ENCODE measurements around the gene SPRED2. TPM values are rescaled to one million over a fixed set of nuclear protein-coding genes. Genes with fewer than 3 reads are reported as not detected.
"Not testable (repeated sequence)": the region's sequence is repeated elsewhere in the genome, so short reads cannot be mapped to it uniquely, and the experiment has no call there.

The SPRED2 gene
- total RNA-seq, 2 donors from 2014 or later, result 5.6 to 9.6 TPM

GRCh38 chr2:65320946-65321345, 111.5 kb downstream of the SPRED2 start:
- H3K4me3 Mint-ChIP-seq, result peak overlapping the region; percentile 68
- no peaks in the 10 kb centered on the region for H3K27me3 Mint-ChIP-seq
- ATAC-seq (replicated peaks), result no peak
- no peaks in the 10 kb centered on the region for H3K9me3 Mint-ChIP-seq
- peaks cover 26% of the 10 kb centered on the region for H3K4me1 Mint-ChIP-seq
- peak overlapping the region; percentile 92 for H3K27ac Mint-ChIP-seq
- H3K36me3 Mint-ChIP-seq (ENCODE audit: low read depth), result no peaks in the 10 kb centered on the region

GRCh38 chr2:65320042-65320725, 112.2 kb downstream of the SPRED2 start:
- no peaks in the 10 kb centered on the region for H3K27me3 Mint-ChIP-seq
- H3K27ac Mint-ChIP-seq, result peak overlapping the region; percentile 92
- no peaks in the 10 kb centered on the region for H3K36me3 Mint-ChIP-seq (ENCODE audit: low read depth)
- H3K4me1 Mint-ChIP-seq, result peaks cover 26% of the 10 kb centered on the region
- H3K9me3 Mint-ChIP-seq, result no peaks in the 10 kb centered on the region
- ATAC-seq (replicated peaks), result peak; percentile 93
- H3K4me3 Mint-ChIP-seq, result peak overlapping the region; percentile 68

GRCh38 chr2:65319674-65320041, 112.7 kb downstream of the SPRED2 start:
- Mint-ChIP-seq H3K9me3 (no peaks in the 10 kb centered on the region), H3K27me3 (no peaks in the 10 kb centered on the region), H3K27ac (peak overlapping the region; percentile 92), H3K4me3 (peak overlapping the region; percentile 68), H3K36me3 (ENCODE audit: low read depth) (no peaks in the 10 kb centered on the region), H3K4me1 (peaks cover 26% of the 10 kb centered on the region)
- ATAC-seq (replicated peaks), result no peak

- peak overlapping the region; percentile 92 for H3K27ac Mint-ChIP-seq
- peaks cover 26% of the 10 kb centered on the region for H3K4me1 Mint-ChIP-seq
- no peaks in the 10 kb centered on the region for H3K36me3 Mint-ChIP-seq (ENCODE audit: low read depth)
- no peaks in the 10 kb centered on the region for H3K27me3 Mint-ChIP-seq
- no peaks in the 10 kb centered on the region for H3K9me3 Mint-ChIP-seq
- ATAC-seq (replicated peaks), result peak; percentile 39
- H3K4me3 Mint-ChIP-seq, result peak overlapping the region; percentile 68
Observed at GRCh38 chr2:65319072-65319673, 113.2 kb downstream of the SPRED2 start.

GRCh38 chr2:65317841-65318240, 114.6 kb downstream of the SPRED2 start:
- Mint-ChIP-seq H3K27me3 (no peaks in the 10 kb centered on the region), H3K4me1 (peaks cover 30% of the 10 kb centered on the region), H3K9me3 (no peaks in the 10 kb centered on the region), H3K4me3 (no peak overlapping the region), H3K36me3 (ENCODE audit: low read depth) (peaks cover 7% of the 10 kb centered on the region), H3K27ac (no peak overlapping the region)
- ATAC-seq (replicated peaks), result no peak

GRCh38 chr2:65317351-65317750, 115.0 kb downstream of the SPRED2 start:
- not testable (repeated sequence) for H3K36me3 Mint-ChIP-seq (ENCODE audit: low read depth); H3K4me3 Mint-ChIP-seq; ATAC-seq (replicated peaks); H3K27me3 Mint-ChIP-seq; H3K27ac Mint-ChIP-seq; H3K9me3 Mint-ChIP-seq
- peaks cover 31% of the 10 kb centered on the region for H3K4me1 Mint-ChIP-seq

- Mint-ChIP-seq H3K27me3 (no peaks in the 10 kb centered on the region), H3K36me3 (ENCODE audit: low read depth) (peaks cover 8% of the 10 kb centered on the region), H3K27ac (peak overlapping the region; percentile 22), H3K4me3 (no peak overlapping the region), H3K4me1 (peaks cover 31% of the 10 kb centered on the region), H3K9me3 (no peaks in the 10 kb centered on the region)
- ATAC-seq (replicated peaks), result no peak
Observed at GRCh38 chr2:65316072-65316471, 116.3 kb downstream of the SPRED2 start.

GRCh38 chr2:65314801-65315441, 117.5 kb downstream of the SPRED2 start:
- no peak for ATAC-seq (replicated peaks)
- H3K4me3 Mint-ChIP-seq, result no peak overlapping the region
- peaks cover 21% of the 10 kb centered on the region for H3K4me1 Mint-ChIP-seq

GRCh38 chr2:65313954-65314256, 118.5 kb downstream of the SPRED2 start:
- peaks cover 8% of the 10 kb centered on the region for H3K36me3 Mint-ChIP-seq (ENCODE audit: low read depth)
- no peaks in the 10 kb centered on the region for H3K9me3 Mint-ChIP-seq
- no peak overlapping the region for H3K4me3 Mint-ChIP-seq
- no peak overlapping the region for H3K27ac Mint-ChIP-seq
- no peaks in the 10 kb centered on the region for H3K27me3 Mint-ChIP-seq
- peaks cover 11% of the 10 kb centered on the region for H3K4me1 Mint-ChIP-seq
- no peak for ATAC-seq (replicated peaks)

More at GRCh38 chr2:65314801-65315441, 117.5 kb downstream of the SPRED2 start:
- no peaks in the 10 kb centered on the region for H3K9me3 Mint-ChIP-seq
- H3K27ac Mint-ChIP-seq, result no peak overlapping the region
- H3K27me3 Mint-ChIP-seq, result no peaks in the 10 kb centered on the region
- peaks cover 8% of the 10 kb centered on the region for H3K36me3 Mint-ChIP-seq (ENCODE audit: low read depth)

GRCh38 chr2:65313126-65313953, 119.1 kb downstream of the SPRED2 start:
- peaks cover 8% of the 10 kb centered on the region for H3K36me3 Mint-ChIP-seq (ENCODE audit: low read depth)
- H3K27me3 Mint-ChIP-seq, result no peaks in the 10 kb centered on the region
- no peak for ATAC-seq (replicated peaks)
- no peak overlapping the region for H3K4me3 Mint-ChIP-seq
- peak overlapping the region; percentile 47 for H3K27ac Mint-ChIP-seq
- H3K4me1 Mint-ChIP-seq, result peaks cover 9% of the 10 kb centered on the region
- no peaks in the 10 kb centered on the region for H3K9me3 Mint-ChIP-seq

- H3K4me1 Mint-ChIP-seq, result peaks cover 9% of the 10 kb centered on the region
- no peaks in the 10 kb centered on the region for H3K9me3 Mint-ChIP-seq
- H3K4me3 Mint-ChIP-seq, result no peak overlapping the region
- ATAC-seq (replicated peaks), result no peak
- no peaks in the 10 kb centered on the region for H3K27me3 Mint-ChIP-seq
- peaks cover 8% of the 10 kb centered on the region for H3K36me3 Mint-ChIP-seq (ENCODE audit: low read depth)
- H3K27ac Mint-ChIP-seq, result no peak overlapping the region
Observed at GRCh38 chr2:65311596-65311995, 120.8 kb downstream of the SPRED2 start.

- Mint-ChIP-seq H3K4me3 (no peak overlapping the region), H3K27me3 (no peaks in the 10 kb centered on the region), H3K4me1 (peaks cover 5% of the 10 kb centered on the region), H3K9me3 (no peaks in the 10 kb centered on the region), H3K27ac (no peak overlapping the region), H3K36me3 (ENCODE audit: low read depth) (peaks cover 8% of the 10 kb centered on the region)
- no peak for ATAC-seq (replicated peaks)
Observed at GRCh38 chr2:65311049-65311448, 121.3 kb downstream of the SPRED2 start.

GRCh38 chr2:65309699-65310098, 122.7 kb downstream of the SPRED2 start:
- H3K36me3 Mint-ChIP-seq (ENCODE audit: low read depth), result peaks cover 8% of the 10 kb centered on the region
- H3K4me1 Mint-ChIP-seq, result peaks cover 5% of the 10 kb centered on the region
- no peak overlapping the region for H3K4me3 Mint-ChIP-seq
- ATAC-seq (replicated peaks), result no peak
- H3K9me3 Mint-ChIP-seq, result no peaks in the 10 kb centered on the region
- no peaks in the 10 kb centered on the region for H3K27me3 Mint-ChIP-seq
- H3K27ac Mint-ChIP-seq, result no peak overlapping the region

- Mint-ChIP-seq H3K27me3 (peaks cover 11% of the 10 kb centered on the region), H3K4me1 (peaks cover 18% of the 10 kb centered on the region), H3K27ac (no peak overlapping the region), H3K9me3 (no peaks in the 10 kb centered on the region), H3K36me3 (ENCODE audit: low read depth) (peaks cover 2% of the 10 kb centered on the region), H3K4me3 (no peak overlapping the region)
- ATAC-seq (replicated peaks), result no peak
Observed at GRCh38 chr2:65305934-65306333, 126.5 kb downstream of the SPRED2 start.
